Endothelial cell of umbilical vein (primary cell): ENCODE measurements around the gene TAB3. TPM values are rescaled to one million over a fixed set of nuclear protein-coding genes. Genes with fewer than 3 reads are reported as not detected.
"Not testable (repeated sequence)": the region's sequence is repeated elsewhere in the genome, so short reads cannot be mapped to it uniquely, and the experiment has no call there.

Source experiments
- BruUV-seq: library from RNA; stranded (reverse); fragments of 400-500 nt; replicated peaks from 2 replicates; lab custom pipeline; 2021; lab: Mats Ljungman, UMichigan
- CTCF ChIA-PET: fragments of 300-600, 350-600 bp; sonication (Branson Sonifier 250); formaldehyde crosslinking; loops from one replicate; lab custom pipeline; 2021; ENCODE audit warnings: antibody characterized with exemption, inconsistent platforms; lab: Charles Lee
- POLR2A ChIA-PET: fragments of 300-600, 350-600 bp; sonication (Branson Sonifier 250); formaldehyde crosslinking; loops from one replicate; lab custom pipeline; 2021; ENCODE audit warnings: antibody characterized with exemption, inconsistent platforms; lab: Charles Lee
- DNase-seq: peaks from one replicate; pipeline ENCODE4 v3.0.0-alpha.2; 2011; ENCODE audit warnings: low read depth, low spot score
- FAIRE-seq: peaks from 2 replicates; lab custom pipeline; 2011; peaks lifted over from hg19 to GRCh38; lab: Jason Lieb, UNC
- H2AFZ ChIP-seq: 2 replicates; pipeline ENCODE4 v1.6.0; 2012; ENCODE audit warnings: low read depth, low read length, control low read depth, inconsistent platforms
- H3K27ac ChIP-seq: 2 replicates; pipeline ENCODE4 v1.5.1; 2011; ENCODE audit warnings: low read depth, mild to moderate bottlenecking, control low read depth, low read length, moderate library complexity; ENCODE audit not compliant: insufficient read depth
- H3K27me3 ChIP-seq, 2 experiments: 2 replicates each; pipeline versions ENCODE4 v1.6.0 to v1.6.1; 2011; ENCODE audit warnings: low read length in 2 of 2, mixed read lengths in 1 of 2; ENCODE audit not compliant: control insufficient read depth in 2 of 2, insufficient read depth in 2 of 2
- H3K36me3 ChIP-seq, 2 experiments: 2 replicates in 1 of 2; 3 replicates in 1 of 2; pipeline ENCODE4 v1.5.1; 2011; ENCODE audit warnings: low read length in 2 of 2, mild to moderate bottlenecking in 1 of 2, moderate library complexity in 1 of 2; ENCODE audit not compliant: control insufficient read depth in 2 of 2, insufficient read depth in 2 of 2; ENCODE audit errors: extremely low read depth in 1 of 2
- H3K4me1 ChIP-seq: 3 replicates; pipeline ENCODE4 v1.5.1; 2011; ENCODE audit warnings: mild to moderate bottlenecking, low read length; ENCODE audit not compliant: control insufficient read depth, insufficient read depth; ENCODE audit errors: extremely low read depth
- H3K4me2 ChIP-seq: 2 replicates; pipeline ENCODE4 v1.6.1; 2011; ENCODE audit warnings: low read length, control low read depth, mixed read lengths; ENCODE audit not compliant: insufficient read depth
- H3K4me3 ChIP-seq, 3 experiments: fragments of 200-600 bp in 1 of 3; sonication (generic), shearing (Covaris generic) in 1 of 3; replicated peaks in 1 of 3; 2 replicates each; pipeline ENCODE4 v1.5.1; 2011 to 2016; ENCODE audit warnings: control low read depth in 3 of 3, low read length in 3 of 3, mild to moderate bottlenecking in 2 of 3, inconsistent platforms in 1 of 3, low read depth in 1 of 3, moderate library complexity in 1 of 3; ENCODE audit not compliant: insufficient read depth in 1 of 3
- H3K79me2 ChIP-seq: 2 replicates; pipeline ENCODE4 v1.6.0; 2012; ENCODE audit warnings: low read length, inconsistent platforms; ENCODE audit not compliant: control insufficient read depth, insufficient read depth
- H3K9ac ChIP-seq: replicated peaks from 2 replicates; pipeline ENCODE3; 2011; ENCODE audit warnings: low read length, control low read depth; ENCODE audit not compliant: insufficient read depth; ENCODE audit errors: extremely low read depth
- H3K9me1 ChIP-seq: replicated peaks from 3 replicates; pipeline ENCODE4 v1.6.0; 2011; ENCODE audit warnings: mild to moderate bottlenecking, low read length; ENCODE audit not compliant: control insufficient read depth, insufficient read depth; ENCODE audit errors: extremely low read depth
- H3K9me3 ChIP-seq: replicated peaks from 2 replicates; pipeline ENCODE4 v1.5.1; 2012; ENCODE audit warnings: low read length, inconsistent platforms; ENCODE audit not compliant: control insufficient read depth, insufficient read depth
- H4K20me1 ChIP-seq: replicated peaks from 2 replicates; pipeline ENCODE3; 2011; ENCODE audit warnings: mild to moderate bottlenecking, low read length; ENCODE audit not compliant: control insufficient read depth, insufficient read depth; ENCODE audit errors: extremely low read depth
- CTCF ChIP-seq, 2 donors: IDR thresholded peaks; 1 replicate in 1 of 2; 2 replicates in 1 of 2; pipeline ENCODE4 v1.5.1; 2011; ENCODE audit warnings: low read length in 2 of 2, mild to moderate bottlenecking in 2 of 2, moderate library complexity in 2 of 2, control low read depth in 1 of 2, inconsistent platforms in 1 of 2, low read depth in 1 of 2; ENCODE audit not compliant: insufficient read depth in 1 of 2; ENCODE audit errors: extremely low read depth in 1 of 2
- EZH2 ChIP-seq: IDR thresholded peaks from 2 replicates; pipeline ENCODE4 v1.6.1; 2012; ENCODE audit warnings: borderline replicate concordance, low read depth, mild to moderate bottlenecking, moderate library complexity, low read length, inconsistent platforms; ENCODE audit not compliant: severe bottlenecking
- FOS ChIP-seq: IDR thresholded peaks from 2 replicates; pipeline ENCODE4 v1.6.1; 2011; ENCODE audit warnings: mild to moderate bottlenecking, low read length, moderate library complexity, borderline replicate concordance; ENCODE audit not compliant: insufficient read depth
- GATA2 ChIP-seq: IDR thresholded peaks from 2 replicates; pipeline ENCODE4 v1.7.0; 2011; ENCODE audit warnings: low read depth, mild to moderate bottlenecking, moderate library complexity, mixed read lengths, low read length; ENCODE audit not compliant: insufficient read length, insufficient read depth
- JUN ChIP-seq: IDR thresholded peaks from 2 replicates; pipeline ENCODE4 v1.6.1; 2011; ENCODE audit warnings: borderline replicate concordance, low read depth; ENCODE audit not compliant: insufficient read length, insufficient read depth
- MAX ChIP-seq: IDR thresholded peaks from 2 replicates; pipeline ENCODE4 v1.6.1; 2011; ENCODE audit not compliant: insufficient read depth, insufficient read length
- MYC ChIP-seq: IDR thresholded peaks from one replicate; pipeline ENCODE4 v1.6.1; 2011; ENCODE audit warnings: mild to moderate bottlenecking, low read depth, low read length
- POLR2A ChIP-seq: IDR thresholded peaks from 2 replicates; pipeline ENCODE4 v1.6.1; 2012; ENCODE audit warnings: low read depth, mild to moderate bottlenecking, control low read depth, low read length
- POLR2AphosphoS5 ChIP-seq: IDR thresholded peaks from 2 replicates; pipeline ENCODE4 v1.6.1; 2012; ENCODE audit warnings: low read depth, mild to moderate bottlenecking, control low read depth, low read length, moderate library complexity; ENCODE audit not compliant: insufficient read depth
- dilution Hi-C: fragments of 300-500 bp; cut with MboI; formaldehyde crosslinking; loops from one replicate; pipeline ENCODE4 v1.15.0; 2019; ENCODE audit warnings: low sequenced_read_pairs; ENCODE audit not compliant: extremely low pct_ligation_motif_present
- intact Hi-C: fragments of 100-400 bp; cut with micrococcal nuclease; formaldehyde crosslinking; loops from one replicate; pipeline ENCODE4 v1.10.0; 2022
- polyA plus RNA-seq, 4 experiments: library from polyadenylated mRNA; depleted of rRNA in 3 of 4; stranded (reverse) in 3 of 4; unstranded in 1 of 4; fragments of >200 nt; gene quantifications; 2 replicates each; pipeline versions ENCODE4 v1.2.1 to v1.2.3, GENCODE V29; 2011 to 2012; ENCODE audit warnings: missing spikeins in 1 of 4
- total RNA-seq: library from RNA; stranded (reverse); gene quantifications from 2 replicates; pipeline ENCODE4 v1.2.3, GENCODE V29; 2021

Gene TAB3
- total and polyA plus RNA-seq, 2 donors (not counting 3 experiments of a cell fraction or from before 2014, with no cell fraction given): 11.5 to 11.7 TPM

GRCh38 chrX:30799327-30799726 lies 89.7 kb downstream of the TAB3 start:
- Histone ChIP-seq H3K36me3 (no peaks in the 10 kb centered on the region), H3K27me3 (no peaks in the 10 kb centered on the region), H3K9ac (no peak overlapping the region), H2AFZ (no peak overlapping the region), H3K27ac (no peak overlapping the region), H3K4me3 (no peak overlapping the region), H3K79me2 (no peaks in the 10 kb centered on the region), H3K9me3 (no peaks in the 10 kb centered on the region), H4K20me1 (no peaks in the 10 kb centered on the region), H3K9me1 (no peaks in the 10 kb centered on the region), H3K4me1 (no peaks in the 10 kb centered on the region), H3K4me2 (no peak overlapping the region)
- DNase-seq: no peak
- dilution Hi-C loops (no loop called here), intact Hi-C loops (no loop called here)
- ChIA-PET POLR2A (no interaction called here), CTCF (no interaction called here)
- TF ChIP-seq POLR2A: no peak
- BruUV-seq: no TSS peak
- no peak for FAIRE-seq

- CTCF ChIA-PET: no interaction called here
- Histone ChIP-seq H3K9me3 (no peaks in the 10 kb centered on the region), H3K36me3 (no peaks in the 10 kb centered on the region), H3K79me2 (no peaks in the 10 kb centered on the region), H3K27me3 (no peaks in the 10 kb centered on the region), H2AFZ (no peak overlapping the region), H3K4me3 (no peak overlapping the region), H3K27ac (no peak overlapping the region), H3K4me1 (no peaks in the 10 kb centered on the region), H3K4me2 (no peak overlapping the region), H3K9ac (no peak overlapping the region), H4K20me1 (no peaks in the 10 kb centered on the region), H3K9me1 (no peaks in the 10 kb centered on the region)
- BruUV-seq: no TSS peak
- intact Hi-C loops: no loop called here
- POLR2A ChIA-PET: no interaction called here
- FAIRE-seq (no peak), DNase-seq (no peak)
- dilution Hi-C loops: no loop called here
- TF ChIP-seq JUN (no peak), EZH2 (no peak), MAX (no peak), POLR2A (no peak), MYC (no peak), CTCF (IDR thresholded peaks at IDR 0.05; ENCODE audit: extremely low read depth in 1 of 2, insufficient read depth in 1 of 2, low read depth in 1 of 2, low read length in 2 of 2) (no peak), GATA2 (no peak), POLR2AphosphoS5 (no peak), FOS (no peak)
These were observed 90.2 kb downstream of the TAB3 start for GRCh38 chrX:30798810-30799209.

GRCh38 chrX:30797301-30797700 lies 91.8 kb downstream of the TAB3 start:
- H3K4me1 ChIP-seq, intact Hi-C loops, CTCF ChIA-PET, H4K20me1 ChIP-seq, H3K9me3 ChIP-seq, H3K9me1 ChIP-seq, H3K79me2 ChIP-seq, H3K4me3 ChIP-seq, DNase-seq, POLR2A ChIA-PET, H3K27ac ChIP-seq, FAIRE-seq, H2AFZ ChIP-seq, H3K9ac ChIP-seq, BruUV-seq, dilution Hi-C loops, H3K27me3 ChIP-seq, H3K36me3 ChIP-seq, H3K4me2 ChIP-seq: not testable (repeated sequence)
